Germinal center (tissue), 1 donor: ENCODE data around the gene BSG.
"Not testable (repeated sequence)": the region's sequence is repeated elsewhere in the genome, so short reads cannot be mapped to it uniquely, and the experiment has no call there.

Experiments
- DNase-seq: peaks from one replicate; pipeline ENCODE4 v3.0.0; 2012; ENCODE audit warnings: mixed read lengths, low spot score

Gene BSG

GRCh38 chr19:620166-620862, 47.9 kb downstream of the BSG start:
- no peak for DNase-seq

DNA sequence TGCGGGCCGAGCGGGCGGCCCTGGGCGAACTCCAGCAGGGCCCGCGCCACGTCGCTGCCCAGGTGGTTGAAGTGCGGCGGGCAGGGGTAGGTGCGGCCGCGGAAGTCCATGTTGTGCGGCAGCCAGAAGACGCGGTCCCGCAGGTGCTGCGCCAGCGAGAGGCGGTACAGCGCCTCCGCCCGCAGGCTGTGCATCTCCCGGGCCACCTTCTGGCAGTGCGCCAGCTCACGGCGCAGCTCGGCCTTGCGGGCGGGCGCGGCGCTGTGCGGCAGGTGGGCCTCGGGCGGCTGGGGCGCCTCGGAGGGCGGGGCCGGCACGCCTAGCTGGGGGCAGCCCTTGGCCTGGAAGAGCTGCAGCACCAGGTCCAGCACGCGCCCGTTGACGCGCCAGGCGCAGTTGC, 48.8 kb downstream of the BSG start:
- not testable (repeated sequence) for DNase-seq

DNA sequence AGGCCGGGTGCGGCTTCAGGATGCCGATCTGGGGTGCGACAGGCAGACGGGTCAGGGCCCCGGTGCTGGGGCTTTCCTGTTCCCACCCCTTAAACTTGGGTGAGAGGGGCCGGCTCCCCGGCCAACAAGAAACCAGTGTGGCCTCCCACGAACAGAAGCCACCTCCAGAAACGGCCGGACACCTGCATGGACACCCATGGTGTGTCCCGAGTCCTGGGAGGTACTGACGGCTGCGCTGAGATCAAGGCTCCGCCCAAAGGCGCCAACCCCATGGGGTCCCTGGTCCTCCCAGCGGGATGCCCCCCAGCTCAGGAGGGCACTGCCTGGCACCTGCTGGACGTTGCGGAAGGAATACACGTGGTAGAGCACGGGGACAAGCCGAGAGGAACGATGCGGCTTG, 49.4 kb downstream of the BSG start:
- DNase-seq, result no peak

- no peak for DNase-seq
Measured at GRCh38 chr19:622666-623065, 50.3 kb downstream of the BSG start.

GRCh38 chr19:623175-623916, 51.0 kb downstream of the BSG start:
- DNase-seq, result no peak

GRCh38 chr19:623974-624373, 51.6 kb downstream of the BSG start:
- DNase-seq, result no peak

GRCh38 chr19:624433-625109, 52.2 kb downstream of the BSG start:
- no peak for DNase-seq

DNA sequence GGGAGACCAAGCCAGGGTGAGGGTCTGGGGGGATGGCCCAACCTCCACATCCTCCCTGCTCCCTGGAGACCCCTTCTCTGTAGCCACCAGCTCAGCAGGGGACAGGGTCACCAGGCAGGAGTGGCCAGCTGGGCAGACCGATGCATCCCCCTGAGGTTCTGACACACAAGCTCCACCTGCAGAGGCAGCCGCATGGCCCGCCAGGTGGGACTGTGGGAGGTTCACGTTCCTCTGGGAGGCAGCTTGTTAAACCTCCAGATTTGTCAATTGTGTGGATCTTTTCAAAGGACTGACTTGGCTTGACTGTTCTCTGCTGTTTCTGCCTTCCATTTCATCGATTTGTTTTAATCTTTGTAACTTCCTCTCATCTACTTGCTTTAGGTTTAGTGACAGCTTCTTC, 52.9 kb downstream of the BSG start:
- no peak for DNase-seq

GRCh38 chr19:626566-626965, 54.2 kb downstream of the BSG start:
- DNase-seq, result not testable (repeated sequence)

GRCh38 chr19:628168-628567, 55.8 kb downstream of the BSG start:
- no peak for DNase-seq

DNA sequence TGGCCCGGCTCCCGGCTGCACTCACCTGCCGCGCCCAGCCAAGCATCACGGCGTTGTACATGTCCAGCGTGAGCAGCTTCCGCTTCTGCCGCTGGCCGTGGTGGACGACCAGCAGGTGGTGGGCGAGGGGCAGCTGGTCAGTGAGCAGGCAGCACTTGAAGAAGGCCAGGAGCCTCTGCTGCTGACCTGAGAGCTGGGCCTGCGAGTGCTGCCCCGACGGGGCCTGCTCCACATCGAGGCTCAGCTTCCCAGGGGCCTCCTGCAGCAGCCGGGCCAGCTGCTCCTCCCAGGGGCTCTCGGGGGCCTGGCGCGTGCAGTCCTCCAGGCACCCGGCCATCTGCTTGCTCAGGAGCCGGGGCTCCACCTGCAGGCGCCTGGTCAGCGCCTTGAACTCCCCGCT, 57.1 kb downstream of the BSG start:
- not testable (repeated sequence) for DNase-seq

GRCh38 chr19:629961-630714, 57.7 kb downstream of the BSG start:
- DNase-seq, result no peak

DNA sequence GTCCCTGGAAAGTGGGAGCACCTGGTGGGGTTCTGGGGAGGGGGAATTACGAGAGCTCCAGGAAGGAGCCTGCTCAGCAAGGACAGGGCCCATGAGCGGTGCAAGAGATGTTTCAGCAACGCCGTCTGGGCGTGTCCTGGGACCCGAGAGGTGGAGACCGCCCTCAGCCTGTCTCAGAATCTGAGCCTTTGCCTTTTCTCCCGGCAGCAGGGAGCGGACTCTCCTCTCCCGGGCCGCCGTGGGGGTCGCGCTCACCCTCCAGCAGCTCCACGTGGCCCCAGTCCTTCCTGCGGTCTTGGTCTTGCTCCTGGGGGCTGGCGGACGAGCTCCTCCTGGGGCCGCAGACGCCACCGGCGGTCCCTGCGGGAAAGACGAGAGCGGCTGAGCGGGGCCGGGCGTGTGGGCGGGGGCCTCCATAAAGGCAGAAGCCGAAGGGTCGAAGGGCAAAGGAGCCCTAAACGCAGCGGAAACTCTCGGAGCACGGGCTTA, 60.2 kb downstream of the BSG start:
- peak; percentile 46 for DNase-seq
